B cell (primary cell): ENCODE results near the gene DNPH1. TPM values are rescaled to one million over a fixed set of nuclear protein-coding genes. Genes with fewer than 3 reads are reported as not detected.
A peak's percentile ranks its signal among the peaks of the same experiment; 100 is the strongest.

ENCODE experiments used
- ATAC-seq: fragments of 200-7000 bp; cut with Tn5 transposase; one replicate; pipeline ENCODE4 v1.10.0; 2021; ENCODE audit warnings: low read depth, mild to moderate bottlenecking, moderate number of reproducible peaks, moderate library complexity
- CTCF ChIA-PET: fragments of 350-600 bp; sonication (Branson Sonifier 250); formaldehyde crosslinking; loops from one replicate; lab custom pipeline; 2021; ENCODE audit warnings: antibody characterized with exemption, inconsistent platforms; lab: Charles Lee
- POLR2A ChIA-PET: fragments of 350-600 bp; sonication (Branson Sonifier 250); formaldehyde crosslinking; loops from one replicate; lab custom pipeline; 2021; ENCODE audit warnings: antibody characterized with exemption; lab: Charles Lee
- DNase-seq: peaks from one replicate; pipeline ENCODE4 v3.0.0; 2013
- H2AFZ ChIP-seq: 2 replicates; pipeline ENCODE4 v1.6.1; 2012; ENCODE audit warnings: mild to moderate bottlenecking, low read depth, low read length; ENCODE audit not compliant: insufficient read depth, poor library complexity, severe bottlenecking
- H3K27ac ChIP-seq, 2 donors: 1 replicate in 1 of 2; 2 replicates in 1 of 2; pipeline ENCODE4 v1.5.1; 2012 to 2013; ENCODE audit warnings: low read length in 2 of 2, mild to moderate bottlenecking in 2 of 2, moderate library complexity in 1 of 2
- H3K27me3 ChIP-seq, 4 experiments: fragments of 200-600 bp in 1 of 4; sonication (generic) in 1 of 4; replicated peaks in 1 of 4; 1 replicate in 2 of 4; 2 replicates in 2 of 4; pipeline versions ENCODE4 v1.6.1 to v1.7.0; 2013 to 2016; ENCODE audit warnings: low read length in 3 of 4, mild to moderate bottlenecking in 2 of 4, mixed read lengths in 1 of 4, moderate library complexity in 1 of 4; ENCODE audit not compliant: insufficient read depth in 4 of 4, control insufficient read depth in 3 of 4; ENCODE audit errors: control extremely low read depth in 1 of 4
- H3K36me3 ChIP-seq, 2 experiments: replicated peaks in 1 of 2; 1 replicate in 1 of 2; 2 replicates in 1 of 2; pipeline versions ENCODE4 v1.6.1 to v1.7.1; 2013; ENCODE audit warnings: low read length in 1 of 2; ENCODE audit not compliant: insufficient read depth in 2 of 2, control insufficient read depth in 1 of 2; ENCODE audit errors: control extremely low read depth in 1 of 2, extremely low read depth in 1 of 2
- H3K4me1 ChIP-seq, 2 donors: fragments of 200-600 bp in 1 of 2; sonication (generic) in 1 of 2; 1 replicate in 1 of 2; 2 replicates in 1 of 2; pipeline versions ENCODE4 v1.5.1 to v1.6.1; 2013 to 2017; ENCODE audit warnings: low read length in 2 of 2; ENCODE audit not compliant: control insufficient read depth in 2 of 2, insufficient read depth in 2 of 2
- H3K4me2 ChIP-seq: replicated peaks from 2 replicates; pipeline ENCODE3; 2012; ENCODE audit warnings: mild to moderate bottlenecking, low read depth, low read length; ENCODE audit not compliant: poor library complexity, severe bottlenecking
- H3K4me3 ChIP-seq, 5 experiments: fragments of 200-600 bp in 1 of 5; sonication (generic) in 1 of 5; 1 replicate in 3 of 5; 2 replicates in 2 of 5; pipeline versions ENCODE4 v1.5.1 to v1.7.0; 2011 to 2016; ENCODE audit warnings: low read length in 4 of 5, mild to moderate bottlenecking in 4 of 5, low read depth in 2 of 5, control low read depth in 1 of 5, moderate library complexity in 1 of 5; ENCODE audit not compliant: insufficient read depth in 1 of 5; ENCODE audit errors: control extremely low read depth in 1 of 5, extremely low read depth in 1 of 5
- H3K79me2 ChIP-seq: fragments of 200-600 bp; sonication (generic); one replicate; pipeline ENCODE4 v1.6.0; 2016; ENCODE audit warnings: low read length; ENCODE audit not compliant: control insufficient read depth, insufficient read depth
- H3K9ac ChIP-seq: fragments of 200-600 bp; sonication (generic); 2 replicates; pipeline ENCODE4 v1.6.1; 2017; ENCODE audit warnings: mild to moderate bottlenecking, low read length, moderate library complexity
- H3K9me3 ChIP-seq, 3 donors: one replicate each; pipeline versions ENCODE4 v1.6.1 to v1.7.1; 2013; ENCODE audit warnings: low read length in 2 of 3; ENCODE audit not compliant: control insufficient read depth in 2 of 3, insufficient read depth in 1 of 3; ENCODE audit errors: control extremely low read depth in 1 of 3
- H4K20me1 ChIP-seq: 2 replicates; pipeline ENCODE4 v1.6.0; 2012; ENCODE audit warnings: mild to moderate bottlenecking, low read length; ENCODE audit not compliant: insufficient read depth, control insufficient read depth, poor library complexity, severe bottlenecking
- H3K27ac Mint-ChIP-seq: one replicate; pipeline ENCODE4 v1.8.0; 2021; ENCODE audit warnings: mixed read lengths
- H3K27me3 Mint-ChIP-seq: one replicate; pipeline ENCODE4 v1.8.0; 2021; ENCODE audit warnings: mixed read lengths
- H3K4me1 Mint-ChIP-seq: one replicate; pipeline ENCODE4 v1.8.0; 2021; ENCODE audit warnings: mixed read lengths
- H3K4me3 Mint-ChIP-seq: one replicate; pipeline ENCODE4 v1.8.0; 2021; ENCODE audit warnings: mixed read lengths
- H3K9me3 Mint-ChIP-seq: one replicate; pipeline ENCODE4 v1.8.0; 2022; ENCODE audit warnings: mixed read lengths; ENCODE audit not compliant: insufficient read depth
- EZH2 ChIP-seq: IDR thresholded peaks from 2 replicates; pipeline ENCODE4 v1.6.1; 2012; ENCODE audit warnings: borderline replicate concordance, low read depth, mild to moderate bottlenecking, moderate library complexity, low read length; ENCODE audit not compliant: insufficient read depth, poor library complexity, severe bottlenecking
- WGBS: methylation state at CpG from one replicate; pipeline ENCODE4 v1.1.5; 2013; ENCODE audit warnings: missing lambda C conversion rate; ENCODE audit not compliant: insufficient coverage; 5-methylcytosine and 5-hydroxymethylcytosine counted together
- intact Hi-C: fragments of 100-400 bp; cut with micrococcal nuclease; formaldehyde crosslinking; loops from one replicate; pipeline ENCODE4 v1.10.0; 2022
- polyA plus RNA-seq: library from polyadenylated mRNA; depleted of rRNA; stranded (reverse); fragments of >200 nt; gene quantifications from 2 replicates; pipeline ENCODE4 v1.2.3, GENCODE V29; 2012
- total RNA-seq, 2 donors: library from RNA; stranded (reverse); fragments of 120-200 nt in 1 of 2; gene quantifications; 1 replicate in 1 of 2; 2 replicates in 1 of 2; pipeline versions ENCODE4 v1.2.3 to v1.2.4, GENCODE V29; 2013 to 2022
- TF ChIP-seq, protein P1 (sequence below): fragments of 200-600 bp; IDR thresholded peaks from one replicate; pipeline ENCODE4 v1.8.0; 2022; ENCODE audit warnings: antibody characterized with exemption, mild to moderate bottlenecking

DNPH1 gene
- total and polyA plus RNA-seq, 2 donors (not counting 1 experiment from before 2014, with no cell fraction given): 29.0 to 52.8 TPM

DNA sequence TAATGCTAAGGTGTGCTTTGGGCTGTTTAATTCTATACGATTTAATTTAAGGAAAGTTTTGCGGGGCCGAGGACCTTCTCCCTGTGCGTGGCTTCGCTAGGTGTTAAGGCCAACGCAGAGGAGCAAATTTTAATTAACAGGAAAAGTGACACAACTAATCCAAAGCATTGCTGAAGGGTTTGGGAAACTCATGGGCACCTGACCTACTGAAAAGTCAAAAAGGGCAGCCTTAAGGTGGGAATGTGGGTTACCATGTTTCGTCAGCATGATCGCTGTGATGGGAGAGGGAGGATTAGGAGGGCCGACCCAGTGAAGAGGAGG lies 47.7 kb downstream of the DNPH1 start:
- peak overlapping the region; percentile 38 to 90 (median 74) for H3K4me3 ChIP-seq
- TF ChIP-seq, protein P1, sequence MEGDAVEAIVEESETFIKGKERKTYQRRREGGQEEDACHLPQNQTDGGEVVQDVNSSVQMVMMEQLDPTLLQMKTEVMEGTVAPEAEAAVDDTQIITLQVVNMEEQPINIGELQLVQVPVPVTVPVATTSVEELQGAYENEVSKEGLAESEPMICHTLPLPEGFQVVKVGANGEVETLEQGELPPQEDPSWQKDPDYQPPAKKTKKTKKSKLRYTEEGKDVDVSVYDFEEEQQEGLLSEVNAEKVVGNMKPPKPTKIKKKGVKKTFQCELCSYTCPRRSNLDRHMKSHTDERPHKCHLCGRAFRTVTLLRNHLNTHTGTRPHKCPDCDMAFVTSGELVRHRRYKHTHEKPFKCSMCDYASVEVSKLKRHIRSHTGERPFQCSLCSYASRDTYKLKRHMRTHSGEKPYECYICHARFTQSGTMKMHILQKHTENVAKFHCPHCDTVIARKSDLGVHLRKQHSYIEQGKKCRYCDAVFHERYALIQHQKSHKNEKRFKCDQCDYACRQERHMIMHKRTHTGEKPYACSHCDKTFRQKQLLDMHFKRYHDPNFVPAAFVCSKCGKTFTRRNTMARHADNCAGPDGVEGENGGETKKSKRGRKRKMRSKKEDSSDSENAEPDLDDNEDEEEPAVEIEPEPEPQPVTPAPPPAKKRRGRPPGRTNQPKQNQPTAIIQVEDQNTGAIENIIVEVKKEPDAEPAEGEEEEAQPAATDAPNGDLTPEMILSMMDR: no peak
- no peak for TF ChIP-seq EZH2
- Mint-ChIP-seq H3K27ac (peak overlapping the region; percentile 90), H3K4me3 (peak overlapping the region; percentile 92), H3K27me3 (no peaks in the 10 kb centered on the region), H3K4me1 (peaks cover 38% of the 10 kb centered on the region), H3K9me3 (no peaks in the 10 kb centered on the region)
- H3K79me2 ChIP-seq: peaks cover 70% of the 10 kb centered on the region
- intact Hi-C loops: no loop called here
- 51% methylated on average over 5 of the region's 9 CpGs for WGBS
- H3K4me2 ChIP-seq: peak overlapping the region; percentile 89
- ChIA-PET CTCF (interaction anchor here (0.7 to 1.0 kb wide), 4 partner anchors 9 to 252 kb away, joined by 3 to 8 read pairs (median 4); partner anchors contain the start of genes CNPY3, DNPH1 and SRF), POLR2A (interaction anchor here (1.0 to 1.7 kb wide), 2 partner anchors 9 to 161 kb away, joined by 4 to 7 read pairs; no protein-coding TSS in a partner anchor)
- H3K27me3 ChIP-seq: no peaks in the 10 kb centered on the region
- H3K36me3 ChIP-seq: peaks cover 6 to 44% of the 10 kb centered on the region in 2 experiments
- peak overlapping the region; percentile 87 for H2AFZ ChIP-seq
- DNase-seq (no peak), ATAC-seq (no peak)
- peak overlapping the region; percentile 81 for H3K9ac ChIP-seq
- no peaks in the 10 kb centered on the region for H4K20me1 ChIP-seq
- no peaks in the 10 kb centered on the region for H3K9me3 ChIP-seq
- H3K27ac ChIP-seq: peak overlapping the region; percentile 64 to 87
- peaks cover 20% of the 10 kb centered on the region in 2 donors for H3K4me1 ChIP-seq

DNA sequence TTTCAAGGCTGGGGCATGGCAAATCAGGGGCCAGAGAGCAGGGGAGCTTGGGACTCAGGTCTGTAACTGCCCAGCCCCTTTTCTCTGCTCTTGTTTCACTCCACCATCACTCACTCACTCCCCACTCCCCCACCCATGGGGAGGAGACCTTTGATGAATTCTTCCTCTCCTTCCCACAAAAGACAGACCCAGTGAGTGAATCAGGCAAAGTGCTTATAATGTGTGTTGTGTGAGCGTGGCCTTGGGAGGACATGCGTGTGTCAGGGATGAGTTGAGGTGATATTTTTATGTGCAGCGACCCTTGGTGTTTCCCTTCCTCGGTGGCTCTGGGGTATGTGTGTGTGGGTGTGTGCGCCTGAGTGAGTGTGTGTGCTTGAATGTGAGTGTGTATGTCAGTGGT lies 48.3 kb downstream of the DNPH1 start:
- DNase-seq (no peak), ATAC-seq (no peak)
- Mint-ChIP-seq H3K27me3 (no peaks in the 10 kb centered on the region), H3K4me3 (peak overlapping the region; percentile 92), H3K9me3 (no peaks in the 10 kb centered on the region), H3K27ac (peak overlapping the region; percentile 91), H3K4me1 (peaks cover 39% of the 10 kb centered on the region)
- H3K9me3 ChIP-seq: no peaks in the 10 kb centered on the region
- no peaks in the 10 kb centered on the region for H3K27me3 ChIP-seq
- H3K4me1 ChIP-seq: peaks cover 20 to 21% of the 10 kb centered on the region in 2 donors
- peaks cover 4% of the 10 kb centered on the region for H4K20me1 ChIP-seq
- CTCF ChIA-PET: interaction anchor here (1.0 to 1.3 kb wide), 3 partner anchors 9 to 43 kb away, joined by 3 to 6 read pairs (median 3); no protein-coding TSS in a partner anchor
- peak overlapping the region in 1 of 2 donors; percentile 87 for H3K27ac ChIP-seq
- TF ChIP-seq EZH2: no peak
- TF ChIP-seq, protein P1: no peak
- intact Hi-C loops: no loop called here
- H2AFZ ChIP-seq: no peak overlapping the region
- H3K4me2 ChIP-seq: no peak overlapping the region
- POLR2A ChIA-PET: interaction anchor here (1.7 kb wide), 1 partner anchor 8 kb away, joined by 7 read pairs; no protein-coding TSS in a partner anchor
- 40% methylated on average over 3 of the region's 5 CpGs for WGBS
- H3K4me3 ChIP-seq: no peak overlapping the region
- peaks cover 6 to 44% of the 10 kb centered on the region in 2 experiments for H3K36me3 ChIP-seq
- no peak overlapping the region for H3K9ac ChIP-seq
- H3K79me2 ChIP-seq: peaks cover 68% of the 10 kb centered on the region
